GM18519 (cell line): ENCODE measurements around the gene DBP.
"Not testable (repeated sequence)": the region's sequence is repeated elsewhere in the genome, so short reads cannot be mapped to it uniquely, and the experiment has no call there.

ENCODE experiments used
- ATAC-seq: cut with Tn5 transposase; IDR thresholded peaks from one replicate; pipeline ENCODE4 v1.9.1; 2021; ENCODE audit warnings: mild to moderate bottlenecking, moderate library complexity; ENCODE audit not compliant: unreplicated experiment, low FRiP score

Gene DBP

GRCh38 chr19:48636859-48637448 is at the start of gene DBP:
Gene DBP (minus strand): TSS chr19:48637379. CDS start chr19:48636994, 385 bp downstream.
- no peak for ATAC-seq

- ATAC-seq = not testable (repeated sequence)
These were observed 49.5 kb upstream of the DBP start for GRCh38 chr19:48686637-48687036.

GRCh38 chr19:48686088-48686487 is 48.9 kb upstream of the DBP start:
- no peak for ATAC-seq

GRCh38 chr19:48685583-48685982 is 48.4 kb upstream of the DBP start:
- no peak for ATAC-seq

- ATAC-seq = no peak
These were observed 46.2 kb upstream of the DBP start for GRCh38 chr19:48683349-48683748.

GRCh38 chr19:48681127-48681470 is 43.9 kb upstream of the DBP start:
- ATAC-seq = no peak

- ATAC-seq = no peak
These were observed 43.4 kb upstream of the DBP start for GRCh38 chr19:48680436-48681126.

GRCh38 chr19:48680006-48680405 is 42.8 kb upstream of the DBP start:
- ATAC-seq = not testable (repeated sequence)

GRCh38 chr19:48678201-48678600 is 41.0 kb upstream of the DBP start:
- no peak for ATAC-seq

GRCh38 chr19:48676887-48677286 is 39.7 kb upstream of the DBP start:
- ATAC-seq = no peak

- no peak for ATAC-seq
These were observed 39.3 kb upstream of the DBP start for GRCh38 chr19:48676487-48676886.

- no peak for ATAC-seq
These were observed 38.0 kb upstream of the DBP start for GRCh38 chr19:48674921-48675824.

GRCh38 chr19:48674216-48674809 is 37.1 kb upstream of the DBP start:
- ATAC-seq = no peak

- no peak for ATAC-seq
These were observed 36.4 kb upstream of the DBP start for GRCh38 chr19:48673436-48674100.

GRCh38 chr19:48672994-48673393 is 35.8 kb upstream of the DBP start, which contains the start of gene NTN5:
Gene NTN5 (minus strand): TSS chr19:48673017. CDS start chr19:48670986, 2,031 bp downstream.
- no peak for ATAC-seq

GRCh38 chr19:48671446-48671995 is 34.3 kb upstream of the DBP start:
- ATAC-seq = no peak

GRCh38 chr19:48670699-48671445 is 33.7 kb upstream of the DBP start:
- no peak for ATAC-seq

GRCh38 chr19:48669903-48670668 is 32.9 kb upstream of the DBP start:
- no peak for ATAC-seq

GRCh38 chr19:48668761-48669160 is 31.6 kb upstream of the DBP start:
- ATAC-seq = no peak
